Fibroblast of lung (primary cell): ENCODE data around the gene ACP4. TPM values are rescaled to one million over a fixed set of nuclear protein-coding genes. Genes with fewer than 3 reads are reported as not detected.
"Not testable (repeated sequence)": the region's sequence is repeated elsewhere in the genome, so short reads cannot be mapped to it uniquely, and the experiment has no call there.

Source experiments
- DNase-seq, 2 donors: peaks; one replicate each; pipeline versions ENCODE4 v3.0.0 to v3.0.0-alpha.2; 2010; ENCODE audit warnings: low read depth in 2 of 2
- H2AFZ ChIP-seq: 2 replicates; pipeline ENCODE4 v1.5.1; 2012; ENCODE audit warnings: low read length, control low read depth, inconsistent platforms
- H3K27ac ChIP-seq: 2 replicates; pipeline ENCODE4 v1.5.1; 2011; ENCODE audit warnings: low read length, control low read depth; ENCODE audit not compliant: insufficient read depth
- H3K27me3 ChIP-seq: 2 replicates; pipeline ENCODE4 v1.5.1; 2011; ENCODE audit warnings: mild to moderate bottlenecking, low read length; ENCODE audit not compliant: control insufficient read depth, insufficient read depth
- H3K36me3 ChIP-seq: 2 replicates; pipeline ENCODE4 v1.5.1; 2011; ENCODE audit warnings: low read length; ENCODE audit not compliant: control insufficient read depth, insufficient read depth
- H3K4me1 ChIP-seq: 2 replicates; pipeline ENCODE4 v1.5.1; 2011; ENCODE audit warnings: low read length; ENCODE audit not compliant: control insufficient read depth, insufficient read depth; ENCODE audit errors: extremely low read depth
- H3K4me2 ChIP-seq: 2 replicates; pipeline ENCODE4 v1.5.1; 2011; ENCODE audit warnings: low read length, control low read depth; ENCODE audit not compliant: insufficient read depth; ENCODE audit errors: extremely low read depth
- H3K4me3 ChIP-seq, 4 experiments: fragments of 200-600 bp in 1 of 4; sonication (generic) in 1 of 4; replicated peaks in 1 of 4; 2 replicates each; pipeline ENCODE4 v1.5.1; 2011 to 2016; ENCODE audit warnings: low read length in 4 of 4, low read depth in 3 of 4, mild to moderate bottlenecking in 3 of 4, control low read depth in 2 of 4, inconsistent platforms in 1 of 4, mixed read lengths in 1 of 4; ENCODE audit not compliant: insufficient read depth in 1 of 4; ENCODE audit errors: control extremely low read depth in 1 of 4
- H3K79me2 ChIP-seq: 2 replicates; pipeline ENCODE4 v1.5.1; 2012; ENCODE audit warnings: mild to moderate bottlenecking, low read length, inconsistent platforms; ENCODE audit not compliant: control insufficient read depth, insufficient read depth
- H3K9ac ChIP-seq: 2 replicates; pipeline ENCODE4 v1.5.1; 2011; ENCODE audit warnings: mild to moderate bottlenecking, low read length, control low read depth; ENCODE audit not compliant: insufficient read depth
- H3K9me3 ChIP-seq: 2 replicates; pipeline ENCODE4 v1.5.1; 2012; ENCODE audit warnings: low read depth, low read length; ENCODE audit not compliant: control insufficient read depth, insufficient read depth
- H4K20me1 ChIP-seq: 2 replicates; pipeline ENCODE4 v1.5.1; 2011; ENCODE audit warnings: low read length; ENCODE audit not compliant: control insufficient read depth, insufficient read depth; ENCODE audit errors: extremely low read depth
- CTCF ChIP-seq, 2 donors: IDR thresholded peaks in 1 of 2; conservative IDR thresholded peaks in 1 of 2; 1 replicate in 1 of 2; 2 replicates in 1 of 2; pipeline ENCODE4 v1.5.1; 2011 to 2012; ENCODE audit warnings: low read length in 2 of 2, control low read depth in 1 of 2, inconsistent platforms in 1 of 2, low read depth in 1 of 2, mild to moderate bottlenecking in 1 of 2
- EZH2 ChIP-seq: IDR thresholded peaks from 2 replicates; pipeline ENCODE4 v1.5.1; 2012; ENCODE audit warnings: low read length, control low read depth, mild to moderate bottlenecking; ENCODE audit errors: missing control alignments
- polyA plus RNA-seq, 2 donors: library from polyadenylated mRNA; depleted of rRNA in 1 of 2; stranded (reverse) in 1 of 2; unstranded in 1 of 2; fragments of >200 nt; gene quantifications; 2 replicates each; pipeline ENCODE4 v1.2.1, GENCODE V29; 2011 to 2012; ENCODE audit warnings: missing spikeins in 1 of 2
- total RNA-seq: library from RNA; depleted of rRNA; stranded (reverse); fragments of >200 nt; gene quantifications from 2 replicates; pipeline ENCODE4 v1.2.1, GENCODE V29; 2014

Gene ACP4
- total and polyA plus RNA-seq, 2 donors (not counting 1 experiment from before 2014, with no cell fraction given) = not detected

GRCh38 chr19:50808856-50809255 is 18.6 kb downstream of the ACP4 start:
- H2AFZ ChIP-seq = no peak overlapping the region
- no peaks in the 10 kb centered on the region for H3K27me3 ChIP-seq
- DNase-seq = no peak
- H3K4me2 ChIP-seq = no peak overlapping the region
- no peaks in the 10 kb centered on the region for H3K4me1 ChIP-seq
- no peak overlapping the region for H3K4me3 ChIP-seq
- no peak overlapping the region for H3K27ac ChIP-seq
- H3K9ac ChIP-seq = no peak overlapping the region
- H3K9me3 ChIP-seq = no peaks in the 10 kb centered on the region
- no peaks in the 10 kb centered on the region for H4K20me1 ChIP-seq
- TF ChIP-seq EZH2 (no peak), CTCF (conservative IDR thresholded peaks at IDR 0.05 in 1 of 2, IDR thresholded peaks at IDR 0.05 in 1 of 2; ENCODE audit: low read depth in 1 of 2, low read length in 2 of 2) (no peak)
- peaks cover 4% of the 10 kb centered on the region for H3K79me2 ChIP-seq
- no peaks in the 10 kb centered on the region for H3K36me3 ChIP-seq

- H3K27ac ChIP-seq, H4K20me1 ChIP-seq, H3K4me3 ChIP-seq, H2AFZ ChIP-seq, H3K9ac ChIP-seq, H3K4me2 ChIP-seq, H3K4me1 ChIP-seq, H3K79me2 ChIP-seq, H3K9me3 ChIP-seq, H3K36me3 ChIP-seq, DNase-seq, H3K27me3 ChIP-seq: not testable (repeated sequence)
Measured at GRCh38 chr19:50811622-50812238, 21.5 kb downstream of the ACP4 start.

- Histone ChIP-seq H4K20me1 (no peaks in the 10 kb centered on the region), H3K4me1 (no peaks in the 10 kb centered on the region), H2AFZ (no peak overlapping the region), H3K4me2 (no peak overlapping the region), H3K36me3 (no peaks in the 10 kb centered on the region), H3K9me3 (no peaks in the 10 kb centered on the region), H3K27ac (no peak overlapping the region), H3K27me3 (no peaks in the 10 kb centered on the region), H3K79me2 (no peaks in the 10 kb centered on the region), H3K4me3 (no peak overlapping the region), H3K9ac (no peak overlapping the region)
- no peak for DNase-seq
- no peak for TF ChIP-seq EZH2
- TF ChIP-seq CTCF (conservative IDR thresholded peaks at IDR 0.05 in 1 of 2, IDR thresholded peaks at IDR 0.05 in 1 of 2; ENCODE audit: low read depth in 1 of 2, low read length in 2 of 2) = no peak
Measured at GRCh38 chr19:50812474-50812873, 22.3 kb downstream of the ACP4 start.
